ENCODE results near the gene GFRA1. TPM values are rescaled to one million over a fixed set of nuclear protein-coding genes. Genes with fewer than 3 reads are reported as not detected.
A peak's percentile ranks its signal among the peaks of the same experiment; 100 is the strongest.

Gene GFRA1
- total and polyA plus RNA-seq, 2 of the 8 experiments (the other 6 are each of a cell fraction or from before 2014, with no cell fraction given) = 1.1 to 2.0 TPM

- Histone ChIP-seq H2AK5ac (ENCODE audit: low read depth, low read length) (no peak overlapping the region), H2BK12ac (ENCODE audit: low read depth, low read length) (no peak overlapping the region), H3K4ac (replicated peaks; ENCODE audit: insufficient read length, low read depth, low read length) (no peak overlapping the region), H3K23ac (ENCODE audit: insufficient read length) (no peak overlapping the region), H3K9me3 (ENCODE audit: insufficient read depth in 2 of 2, low read depth in 1 of 2, low read length in 1 of 2) (no peaks in the 10 kb centered on the region), H3K9ac (replicated peaks in 1 of 4; ENCODE audit: extremely low read depth in 1 of 4, low read depth in 3 of 4, low read length in 3 of 4) (no peak overlapping the region), H2BK15ac (ENCODE audit: low read length) (no peak overlapping the region), H3K14ac (ENCODE audit: insufficient read length) (no peak overlapping the region), H4K20me1 (replicated peaks in 1 of 2; ENCODE audit: control insufficient read depth in 1 of 2, insufficient read depth in 2 of 2, low read length in 2 of 2) (no peaks in the 10 kb centered on the region), H3K18ac (ENCODE audit: extremely low read depth, low read length) (no peak overlapping the region), H3K79me1 (ENCODE audit: low read depth, low read length) (no peaks in the 10 kb centered on the region), H4K91ac (replicated peaks; ENCODE audit: insufficient read length, low read length) (no peak overlapping the region), H3K23me2 (ENCODE audit: low read depth, low read length) (no peaks in the 10 kb centered on the region), H3K4me1 (replicated peaks in 1 of 4; ENCODE audit: control insufficient read depth in 3 of 4, insufficient read depth in 4 of 4, low read length in 3 of 4) (no peaks in the 10 kb centered on the region), H3K27me3 (replicated peaks in 1 of 4; ENCODE audit: control insufficient read depth in 3 of 4, extremely low read depth in 1 of 4, insufficient read depth in 3 of 4, low read length in 3 of 4) (no peaks in the 10 kb centered on the region), H2BK5ac (ENCODE audit: low read depth, low read length) (no peak overlapping the region), H2BK120ac (replicated peaks; ENCODE audit: low read depth, low read length) (no peak overlapping the region), H3K27ac (ENCODE audit: low read depth, low read length) (no peak overlapping the region), H3K79me2 (ENCODE audit: control insufficient read depth in 1 of 2, insufficient read depth in 2 of 2, low read length in 2 of 2) (no peaks in the 10 kb centered on the region), H3K4me2 (ENCODE audit: insufficient read depth in 1 of 2, low read depth in 2 of 2, low read length in 2 of 2) (no peak overlapping the region), H4K5ac (ENCODE audit: insufficient read length, low read depth, low read length) (no peak overlapping the region), H3K4me3 (ENCODE audit: extremely low read depth in 1 of 4, insufficient read depth in 2 of 4, low read depth in 3 of 4, low read length in 4 of 4) (no peak overlapping the region), H2AFZ (ENCODE audit: low read length) (no peak overlapping the region), H3K56ac (replicated peaks; ENCODE audit: insufficient read length, low read depth, low read length) (no peak overlapping the region), H2BK20ac (ENCODE audit: low read length) (no peak overlapping the region), H3K36me3 (ENCODE audit: control insufficient read depth in 2 of 4, insufficient read depth in 4 of 4, low read length in 3 of 4) (no peaks in the 10 kb centered on the region), H4K8ac (ENCODE audit: extremely low read depth, insufficient read depth, low read length) (no peak overlapping the region)
- ChIA-PET POLR2A (ENCODE audit: partially characterized antibody) (no interaction called here), CTCF (ENCODE audit: partially characterized antibody) (no interaction called here)
- WGBS, 2 experiments (ENCODE audit: extremely low coverage in 1 of 2, insufficient coverage in 1 of 2, insufficient read length in 1 of 2, insufficient replicate concordance in 2 of 2, low coverage in 1 of 2, low lambda C conversion rate in 2 of 2, missing lambda C conversion rate in 1 of 2) = 89% methylated on average over 3 of the region's 3 CpGs; no CpG with 5 or more reads in 1 of the 2 experiments
- no peak for DNase-seq (ENCODE audit: low read depth in 1 of 2, low spot score in 2 of 2)
- TF ChIP-seq, protein P1, sequence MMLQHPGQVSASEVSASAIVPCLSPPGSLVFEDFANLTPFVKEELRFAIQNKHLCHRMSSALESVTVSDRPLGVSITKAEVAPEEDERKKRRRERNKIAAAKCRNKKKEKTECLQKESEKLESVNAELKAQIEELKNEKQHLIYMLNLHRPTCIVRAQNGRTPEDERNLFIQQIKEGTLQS (IDR thresholded peaks at IDR 0.05; ENCODE audit: insufficient read depth, low read depth, low read length) = no peak
- peak; percentile 83 for TF ChIP-seq CEBPB (IDR thresholded peaks at IDR 0.05; ENCODE audit: low read depth, low read length)
- TF ChIP-seq CREB1 (IDR thresholded peaks at IDR 0.05) = no peak
- TF ChIP-seq CTCF (IDR thresholded peaks at IDR 0.05; ENCODE audit: control extremely low read depth in 1 of 3, insufficient read depth in 1 of 3, low read depth in 1 of 3, low read length in 3 of 3) = no peak
- TF ChIP-seq BACH1 (IDR thresholded peaks at IDR 0.05; ENCODE audit: low read length) = no peak
- TF ChIP-seq JUN (IDR thresholded peaks at IDR 0.05; ENCODE audit: low read depth, low read length) = no peak
- no peak for TF ChIP-seq HDAC2 (IDR thresholded peaks at IDR 0.05; ENCODE audit: borderline replicate concordance in 1 of 2, low read depth in 2 of 2, low read length in 2 of 2)
- no peak for TF ChIP-seq TCF12 (IDR thresholded peaks at IDR 0.05; ENCODE audit: low read depth, low read length)
- no peak for FAIRE-seq
Observed at GRCh38 chr10:116038259-116038658, 234.7 kb downstream of the GFRA1 start.
